WTC11 (cell line): Measurements from ENCODE around the gene PCDHAC2. TPM values are rescaled to one million over a fixed set of nuclear protein-coding genes. Genes with fewer than 3 reads are reported as not detected.

ENCODE experiments used
- ATAC-seq: fragments of 200-7000 bp; cut with Tn5 transposase; 2 replicates; pipeline ENCODE4 v1.10.0; 2021; ENCODE audit warnings: mild to moderate bottlenecking, moderate library complexity
- CTCF ChIA-PET: fragments of 300-600 bp; sonication (Branson Sonifier 250); formaldehyde crosslinking; loops from one replicate; lab custom pipeline; 2021; ENCODE audit warnings: antibody characterized with exemption; lab: Charles Lee
- POLR2A ChIA-PET: fragments of 350-600 bp; sonication (Branson Sonifier 250); formaldehyde crosslinking; loops from one replicate; lab custom pipeline; 2021; ENCODE audit warnings: antibody characterized with exemption; lab: Charles Lee
- DNase-seq: peaks from one replicate; pipeline ENCODE4 v3.0.0; 2021; ENCODE audit warnings: low spot score
- H3K27ac Mint-ChIP-seq: 2 replicates; pipeline ENCODE4 v1.8.0; 2021; ENCODE audit warnings: mixed read lengths
- H3K27me3 Mint-ChIP-seq: 2 replicates; pipeline ENCODE4 v1.8.0; 2021; ENCODE audit warnings: low read depth, mild to moderate bottlenecking, moderate library complexity, mixed read lengths
- H3K36me3 Mint-ChIP-seq: 2 replicates; pipeline ENCODE4 v1.8.0; 2021; ENCODE audit warnings: mixed read lengths
- H3K4me1 Mint-ChIP-seq: 2 replicates; pipeline ENCODE4 v1.8.0; 2022; ENCODE audit warnings: mixed read lengths
- H3K4me3 Mint-ChIP-seq: 2 replicates; pipeline ENCODE4 v1.8.0; 2021; ENCODE audit warnings: mild to moderate bottlenecking, moderate library complexity, mixed read lengths
- H3K9me3 Mint-ChIP-seq: 2 replicates; pipeline ENCODE4 v1.8.0; 2021; ENCODE audit warnings: mixed read lengths
- ATF6 ChIP-seq: sonication (generic); formaldehyde crosslinking; IDR thresholded peaks from 2 replicates; pipeline ENCODE4 v1.8.1; 2023; ENCODE audit warnings: mild to moderate bottlenecking, missing genetic modification reagents
- CREM ChIP-seq: sonication (generic); formaldehyde crosslinking; IDR thresholded peaks from 2 replicates; pipeline ENCODE4 v1.8.1; 2022; ENCODE audit warnings: mild to moderate bottlenecking, missing genetic modification reagents, moderate library complexity
- E2F4 ChIP-seq: sonication (generic); formaldehyde crosslinking; IDR thresholded peaks from 2 replicates; pipeline ENCODE4 v1.8.1; 2022; ENCODE audit warnings: low read depth, mild to moderate bottlenecking, moderate library complexity, missing genetic modification reagents, borderline replicate concordance
- FOXK1 ChIP-seq: sonication (generic); formaldehyde crosslinking; IDR thresholded peaks from 2 replicates; pipeline ENCODE4 v1.8.0; 2022; ENCODE audit warnings: mild to moderate bottlenecking, moderate library complexity, missing genetic modification reagents
- GTF2I ChIP-seq: fragments of 250-450 bp; sonication (Bioruptor Pico); conservative IDR thresholded peaks from 2 replicates; pipeline ENCODE4 v1.4.0; 2021; ENCODE audit warnings: mild to moderate bottlenecking
- HMGA2 ChIP-seq: fragments of 250-450 bp; sonication (Bioruptor Pico); IDR thresholded peaks from 2 replicates; pipeline ENCODE4 v1.4.0; 2021; ENCODE audit warnings: mild to moderate bottlenecking, moderate library complexity
- PRDM15 ChIP-seq: sonication (generic); formaldehyde crosslinking; IDR thresholded peaks from 2 replicates; pipeline ENCODE4 v1.8.0; 2022; ENCODE audit warnings: missing genetic modification reagents
- PRRX2 ChIP-seq: fragments of 250-450 bp; sonication (Bioruptor Pico); IDR thresholded peaks from 2 replicates; pipeline ENCODE4 v1.8.0; 2021; ENCODE audit warnings: mild to moderate bottlenecking
- ZNF121 ChIP-seq: sonication (generic); formaldehyde crosslinking; IDR thresholded peaks from 2 replicates; pipeline ENCODE4 v1.8.0; 2023; ENCODE audit warnings: missing genetic modification reagents
- ZNF263 ChIP-seq: sonication (generic); formaldehyde crosslinking; IDR thresholded peaks from 2 replicates; pipeline ENCODE4 v1.8.1; 2022; ENCODE audit warnings: low read depth, mild to moderate bottlenecking, moderate library complexity, missing genetic modification reagents
- ZNF281 ChIP-seq: sonication (generic); formaldehyde crosslinking; IDR thresholded peaks from 2 replicates; pipeline ENCODE4 v1.8.0; 2023; ENCODE audit warnings: mild to moderate bottlenecking, missing genetic modification reagents
- ZNF416 ChIP-seq: fragments of 250-450 bp; sonication (Bioruptor Pico); IDR thresholded peaks from 2 replicates; pipeline ENCODE4 v1.9.0; 2021; ENCODE audit warnings: mild to moderate bottlenecking, inconsistent platforms
- total RNA-seq: library from RNA; stranded (reverse); gene quantifications from 3 replicates; pipeline ENCODE4 v1.2.3, GENCODE V29; 2021
- TF ChIP-seq, protein P1 (sequence below): sonication (generic); formaldehyde crosslinking; IDR thresholded peaks from 2 replicates; pipeline ENCODE4 v1.8.1; 2023; ENCODE audit warnings: mild to moderate bottlenecking, missing genetic modification reagents, borderline replicate concordance
- TF ChIP-seq, protein P2 (sequence below): fragments of 250-450 bp; sonication (Bioruptor Pico); IDR thresholded peaks from 2 replicates; pipeline ENCODE4 v1.8.0; 2021; ENCODE audit warnings: mild to moderate bottlenecking
- TF ChIP-seq, protein P3 (sequence below): sonication (generic); formaldehyde crosslinking; IDR thresholded peaks from 2 replicates; pipeline ENCODE4 v1.8.1; 2023; ENCODE audit warnings: mild to moderate bottlenecking, missing genetic modification reagents, moderate library complexity
- TF ChIP-seq, protein P4 (sequence below): sonication (generic); formaldehyde crosslinking; IDR thresholded peaks from 2 replicates; pipeline ENCODE4 v1.8.1; 2022; ENCODE audit warnings: low read depth, missing genetic modification reagents, borderline replicate concordance
- TF ChIP-seq, protein P5 (sequence below): sonication (generic); formaldehyde crosslinking; IDR thresholded peaks from 2 replicates; pipeline ENCODE4 v1.8.0; 2022; ENCODE audit warnings: mild to moderate bottlenecking, missing genetic modification reagents

The PCDHAC2 gene
- total RNA-seq, 1 experiment from 2014 or later, result 11.3 TPM

- TF ChIP-seq ATF6 (no peak), PRRX2 (CRISPR knock-in tag) (no peak), CREM (CRISPR knock-in tag) (no peak), ZNF281 (CRISPR knock-in tag) (no peak), E2F4 (CRISPR knock-in tag) (no peak), PRDM15 (CRISPR knock-in tag) (no peak), FOXK1 (CRISPR knock-in tag) (no peak), ZNF263 (CRISPR knock-in tag) (no peak), ZNF121 (CRISPR knock-in tag) (no peak), HMGA2 (CRISPR knock-in tag) (no peak), ZNF416 (CRISPR knock-in tag) (no peak), GTF2I (CRISPR knock-in tag) (no peak)
- TF ChIP-seq, protein P1, sequence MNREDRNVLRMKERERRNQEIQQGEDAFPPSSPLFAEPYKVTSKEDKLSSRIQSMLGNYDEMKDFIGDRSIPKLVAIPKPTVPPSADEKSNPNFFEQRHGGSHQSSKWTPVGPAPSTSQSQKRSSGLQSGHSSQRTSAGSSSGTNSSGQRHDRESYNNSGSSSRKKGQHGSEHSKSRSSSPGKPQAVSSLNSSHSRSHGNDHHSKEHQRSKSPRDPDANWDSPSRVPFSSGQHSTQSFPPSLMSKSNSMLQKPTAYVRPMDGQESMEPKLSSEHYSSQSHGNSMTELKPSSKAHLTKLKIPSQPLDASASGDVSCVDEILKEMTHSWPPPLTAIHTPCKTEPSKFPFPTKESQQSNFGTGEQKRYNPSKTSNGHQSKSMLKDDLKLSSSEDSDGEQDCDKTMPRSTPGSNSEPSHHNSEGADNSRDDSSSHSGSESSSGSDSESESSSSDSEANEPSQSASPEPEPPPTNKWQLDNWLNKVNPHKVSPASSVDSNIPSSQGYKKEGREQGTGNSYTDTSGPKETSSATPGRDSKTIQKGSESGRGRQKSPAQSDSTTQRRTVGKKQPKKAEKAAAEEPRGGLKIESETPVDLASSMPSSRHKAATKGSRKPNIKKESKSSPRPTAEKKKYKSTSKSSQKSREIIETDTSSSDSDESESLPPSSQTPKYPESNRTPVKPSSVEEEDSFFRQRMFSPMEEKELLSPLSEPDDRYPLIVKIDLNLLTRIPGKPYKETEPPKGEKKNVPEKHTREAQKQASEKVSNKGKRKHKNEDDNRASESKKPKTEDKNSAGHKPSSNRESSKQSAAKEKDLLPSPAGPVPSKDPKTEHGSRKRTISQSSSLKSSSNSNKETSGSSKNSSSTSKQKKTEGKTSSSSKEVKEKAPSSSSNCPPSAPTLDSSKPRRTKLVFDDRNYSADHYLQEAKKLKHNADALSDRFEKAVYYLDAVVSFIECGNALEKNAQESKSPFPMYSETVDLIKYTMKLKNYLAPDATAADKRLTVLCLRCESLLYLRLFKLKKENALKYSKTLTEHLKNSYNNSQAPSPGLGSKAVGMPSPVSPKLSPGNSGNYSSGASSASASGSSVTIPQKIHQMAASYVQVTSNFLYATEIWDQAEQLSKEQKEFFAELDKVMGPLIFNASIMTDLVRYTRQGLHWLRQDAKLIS (CRISPR knock-in tag), result no peak
- TF ChIP-seq, protein P2, sequence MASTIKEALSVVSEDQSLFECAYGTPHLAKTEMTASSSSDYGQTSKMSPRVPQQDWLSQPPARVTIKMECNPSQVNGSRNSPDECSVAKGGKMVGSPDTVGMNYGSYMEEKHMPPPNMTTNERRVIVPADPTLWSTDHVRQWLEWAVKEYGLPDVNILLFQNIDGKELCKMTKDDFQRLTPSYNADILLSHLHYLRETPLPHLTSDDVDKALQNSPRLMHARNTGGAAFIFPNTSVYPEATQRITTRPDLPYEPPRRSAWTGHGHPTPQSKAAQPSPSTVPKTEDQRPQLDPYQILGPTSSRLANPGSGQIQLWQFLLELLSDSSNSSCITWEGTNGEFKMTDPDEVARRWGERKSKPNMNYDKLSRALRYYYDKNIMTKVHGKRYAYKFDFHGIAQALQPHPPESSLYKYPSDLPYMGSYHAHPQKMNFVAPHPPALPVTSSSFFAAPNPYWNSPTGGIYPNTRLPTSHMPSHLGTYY (CRISPR knock-in tag), result no peak
- TF ChIP-seq, protein P3, sequence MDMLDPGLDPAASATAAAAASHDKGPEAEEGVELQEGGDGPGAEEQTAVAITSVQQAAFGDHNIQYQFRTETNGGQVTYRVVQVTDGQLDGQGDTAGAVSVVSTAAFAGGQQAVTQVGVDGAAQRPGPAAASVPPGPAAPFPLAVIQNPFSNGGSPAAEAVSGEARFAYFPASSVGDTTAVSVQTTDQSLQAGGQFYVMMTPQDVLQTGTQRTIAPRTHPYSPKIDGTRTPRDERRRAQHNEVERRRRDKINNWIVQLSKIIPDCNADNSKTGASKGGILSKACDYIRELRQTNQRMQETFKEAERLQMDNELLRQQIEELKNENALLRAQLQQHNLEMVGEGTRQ (CRISPR knock-in tag), result no peak
- TF ChIP-seq, protein P4, sequence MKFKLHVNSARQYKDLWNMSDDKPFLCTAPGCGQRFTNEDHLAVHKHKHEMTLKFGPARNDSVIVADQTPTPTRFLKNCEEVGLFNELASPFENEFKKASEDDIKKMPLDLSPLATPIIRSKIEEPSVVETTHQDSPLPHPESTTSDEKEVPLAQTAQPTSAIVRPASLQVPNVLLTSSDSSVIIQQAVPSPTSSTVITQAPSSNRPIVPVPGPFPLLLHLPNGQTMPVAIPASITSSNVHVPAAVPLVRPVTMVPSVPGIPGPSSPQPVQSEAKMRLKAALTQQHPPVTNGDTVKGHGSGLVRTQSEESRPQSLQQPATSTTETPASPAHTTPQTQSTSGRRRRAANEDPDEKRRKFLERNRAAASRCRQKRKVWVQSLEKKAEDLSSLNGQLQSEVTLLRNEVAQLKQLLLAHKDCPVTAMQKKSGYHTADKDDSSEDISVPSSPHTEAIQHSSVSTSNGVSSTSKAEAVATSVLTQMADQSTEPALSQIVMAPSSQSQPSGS (CRISPR knock-in tag), result no peak
- TF ChIP-seq, protein P5, sequence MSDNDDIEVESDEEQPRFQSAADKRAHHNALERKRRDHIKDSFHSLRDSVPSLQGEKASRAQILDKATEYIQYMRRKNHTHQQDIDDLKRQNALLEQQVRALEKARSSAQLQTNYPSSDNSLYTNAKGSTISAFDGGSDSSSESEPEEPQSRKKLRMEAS (CRISPR knock-in tag), result no peak
- H3K4me1 Mint-ChIP-seq, result no peaks in the 10 kb centered on the region
- H3K9me3 Mint-ChIP-seq, result no peaks in the 10 kb centered on the region
- ChIA-PET CTCF (interaction anchor here (0.6 to 1.4 kb wide), 2 partner anchors 9 to 747 kb away, joined by 3 to 8 read pairs; partner anchors contain the start of gene PCDHAC1), POLR2A (no interaction called here)
- no peak for ATAC-seq
- H3K27me3 Mint-ChIP-seq, result no peaks in the 10 kb centered on the region
- DNase-seq, result no peak
- H3K4me3 Mint-ChIP-seq, result no peak overlapping the region
- no peaks in the 10 kb centered on the region for H3K36me3 Mint-ChIP-seq
- H3K27ac Mint-ChIP-seq, result no peak overlapping the region
Observed at GRCh38 chr5:140934964-140935606, 31.2 kb upstream of the PCDHAC2 start.
